Activated CD4-positive, alpha-beta memory T cell treated with anti-CD3 and anti-CD28 coated beads, Interleukin-2, amount 10 ng/mL, durations not matched to agents 7 days and 5 days (primary cell): ENCODE results near the gene GPR176. TPM values are rescaled to one million over a fixed set of nuclear protein-coding genes. Genes with fewer than 3 reads are reported as not detected.

Source experiments
- CTCF ChIA-PET: fragments of 350-600 bp; sonication (Branson Sonifier 250); formaldehyde crosslinking; loops from one replicate; lab custom pipeline; 2021; ENCODE audit warnings: antibody characterized with exemption, inconsistent platforms; lab: Charles Lee
- POLR2A ChIA-PET: fragments of 350-600 bp; sonication (Branson Sonifier 250); formaldehyde crosslinking; loops from one replicate; lab custom pipeline; 2021; ENCODE audit warnings: antibody characterized with exemption; lab: Charles Lee
- DNase-seq: peaks from one replicate; pipeline ENCODE4 v3.0.0-alpha.2; 2020
- H3K27ac Mint-ChIP-seq: one replicate; pipeline ENCODE4 v1.8.0; 2021; ENCODE audit warnings: mild to moderate bottlenecking, mixed read lengths
- H3K27me3 Mint-ChIP-seq: one replicate; pipeline ENCODE4 v1.8.0; 2021; ENCODE audit warnings: mixed read lengths
- H3K36me3 Mint-ChIP-seq: one replicate; pipeline ENCODE4 v1.8.0; 2021; ENCODE audit warnings: low read depth, mixed read lengths
- H3K4me1 Mint-ChIP-seq: one replicate; pipeline ENCODE4 v1.8.0; 2021; ENCODE audit warnings: mixed read lengths
- H3K4me3 Mint-ChIP-seq: one replicate; pipeline ENCODE4 v1.8.0; 2021; ENCODE audit warnings: mild to moderate bottlenecking, mixed read lengths
- H3K9me3 Mint-ChIP-seq: one replicate; pipeline ENCODE4 v1.8.0; 2021; ENCODE audit warnings: mixed read lengths
- total RNA-seq, 2 experiments: library from RNA; stranded (reverse); gene quantifications; one replicate each; pipeline ENCODE4 v1.2.3, GENCODE V29; 2021

GPR176 gene
- total RNA-seq, 2 experiments from 2014 or later = 0.08 to 0.13 TPM

DNA sequence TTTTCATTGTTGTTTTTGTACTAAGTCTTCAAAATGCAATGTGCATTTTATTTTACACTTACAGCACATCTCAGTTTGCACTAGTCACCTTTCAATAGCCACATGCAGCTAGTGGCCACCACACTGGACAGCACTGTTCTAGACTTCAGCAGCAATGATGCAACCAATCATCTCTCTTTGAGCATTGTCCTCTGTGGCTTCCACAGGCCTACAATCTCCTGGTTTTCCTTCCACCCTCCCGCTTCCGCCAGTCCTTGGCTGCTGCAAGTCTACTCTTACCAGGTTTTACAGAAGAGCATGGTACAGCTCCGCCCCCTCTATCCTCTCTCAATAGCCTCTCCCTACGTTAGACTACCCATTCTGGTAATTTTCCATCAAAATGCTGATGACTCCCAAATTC is 112.3 kb downstream of the GPR176 start:
- POLR2A ChIA-PET = no interaction called here
- H3K36me3 Mint-ChIP-seq = no peaks in the 10 kb centered on the region
- H3K27ac Mint-ChIP-seq = no peak overlapping the region
- H3K4me3 Mint-ChIP-seq = no peak overlapping the region
- H3K9me3 Mint-ChIP-seq = no peaks in the 10 kb centered on the region
- CTCF ChIA-PET = no interaction called here
- H3K27me3 Mint-ChIP-seq = peaks cover 23% of the 10 kb centered on the region
- no peaks in the 10 kb centered on the region for H3K4me1 Mint-ChIP-seq
- DNase-seq = no peak

DNA sequence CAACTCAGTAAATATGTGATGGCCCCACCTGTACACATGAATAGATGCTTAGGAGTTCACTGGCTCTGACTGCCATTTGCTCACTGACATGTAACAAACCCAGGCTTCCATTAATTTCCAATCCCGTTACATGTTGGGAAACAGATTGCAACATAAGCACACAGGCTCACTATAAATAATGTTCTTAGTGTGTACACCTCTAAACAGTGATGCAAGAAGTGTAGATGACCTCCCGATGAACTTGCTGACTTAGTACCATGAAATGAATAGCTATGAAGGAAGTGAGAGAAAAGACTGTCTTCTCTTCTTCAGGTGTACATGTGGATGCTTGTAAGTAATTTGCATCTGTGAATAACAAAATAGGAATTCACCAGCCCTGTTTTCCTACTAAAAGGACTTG is 116.0 kb downstream of the GPR176 start:
- ChIA-PET POLR2A (no interaction called here), CTCF (no interaction called here)
- no peaks in the 10 kb centered on the region for H3K9me3 Mint-ChIP-seq
- H3K4me3 Mint-ChIP-seq = no peak overlapping the region
- DNase-seq = no peak
- H3K36me3 Mint-ChIP-seq = no peaks in the 10 kb centered on the region
- H3K4me1 Mint-ChIP-seq = no peaks in the 10 kb centered on the region
- no peak overlapping the region for H3K27ac Mint-ChIP-seq
- H3K27me3 Mint-ChIP-seq = peaks cover 28% of the 10 kb centered on the region

DNA sequence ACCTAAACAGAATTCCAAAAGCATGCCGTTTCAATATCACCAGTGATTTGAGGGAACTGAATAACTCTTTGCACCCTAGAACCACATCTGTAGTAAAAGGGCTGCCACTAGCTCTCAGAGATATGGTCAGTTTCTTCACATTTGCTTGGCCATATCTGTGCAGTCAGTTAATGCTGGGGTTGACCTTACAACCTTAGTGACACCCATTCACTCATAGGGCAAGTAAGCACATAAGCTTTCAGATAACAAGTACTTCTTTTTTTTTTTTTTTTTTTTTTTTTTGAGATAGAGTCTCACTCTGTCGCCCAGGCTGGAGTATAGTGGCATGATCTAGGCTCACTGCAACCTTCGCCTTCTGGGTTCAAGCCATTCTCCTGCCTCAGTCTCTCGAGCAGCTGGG is 117.0 kb downstream of the GPR176 start:
- H3K9me3 Mint-ChIP-seq = no peaks in the 10 kb centered on the region
- no peaks in the 10 kb centered on the region for H3K4me1 Mint-ChIP-seq
- no peak for DNase-seq
- CTCF ChIA-PET = interaction anchor here (0.7 kb wide), 2 partner anchors 46 to 356 kb away, joined by 3 to 4 read pairs; no protein-coding TSS in a partner anchor
- H3K36me3 Mint-ChIP-seq = no peaks in the 10 kb centered on the region
- peaks cover 23% of the 10 kb centered on the region for H3K27me3 Mint-ChIP-seq
- POLR2A ChIA-PET = no interaction called here
- H3K4me3 Mint-ChIP-seq = no peak overlapping the region
- no peak overlapping the region for H3K27ac Mint-ChIP-seq

DNA sequence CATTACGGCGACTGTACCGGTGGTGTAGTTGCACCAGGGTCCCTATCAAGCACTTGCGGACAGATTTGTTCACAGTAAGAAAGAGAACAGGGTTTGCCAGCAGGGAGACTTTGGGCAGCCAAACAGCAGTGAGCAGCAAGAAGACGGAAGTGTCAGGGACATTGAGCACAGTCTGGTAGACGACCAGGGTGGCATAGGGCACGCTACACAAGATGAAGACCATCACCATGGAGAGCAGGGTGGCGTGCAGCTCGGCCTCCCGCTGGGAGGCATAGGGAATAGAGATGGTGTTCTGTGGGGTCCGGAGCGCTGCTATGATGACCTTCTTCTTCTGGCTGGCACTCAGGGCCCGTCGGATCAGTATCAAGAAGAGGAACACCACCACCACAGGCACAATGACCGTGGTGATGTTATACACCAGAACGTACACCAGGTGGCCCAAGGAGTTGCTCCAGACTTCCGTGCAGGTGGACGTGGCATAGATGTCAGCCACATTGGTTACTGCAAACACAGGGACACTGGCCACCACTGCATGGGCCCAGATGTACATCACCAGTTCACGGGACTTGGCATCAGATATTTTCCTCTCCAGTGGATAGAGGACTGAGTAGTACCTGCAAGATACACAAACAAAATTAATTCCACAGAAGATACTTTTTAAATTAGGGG is 118.3 kb downstream of the GPR176 start:
- H3K9me3 Mint-ChIP-seq = no peaks in the 10 kb centered on the region
- H3K27me3 Mint-ChIP-seq = peaks cover 19% of the 10 kb centered on the region
- H3K4me3 Mint-ChIP-seq = no peak overlapping the region
- ChIA-PET CTCF (interaction anchor here (1.2 kb wide), 1 partner anchor 122 kb away, joined by 3 read pairs; no protein-coding TSS in a partner anchor), POLR2A (no interaction called here)
- peak; percentile 23 for DNase-seq
- no peaks in the 10 kb centered on the region for H3K4me1 Mint-ChIP-seq
- H3K36me3 Mint-ChIP-seq = no peaks in the 10 kb centered on the region
- H3K27ac Mint-ChIP-seq = no peak overlapping the region

DNA sequence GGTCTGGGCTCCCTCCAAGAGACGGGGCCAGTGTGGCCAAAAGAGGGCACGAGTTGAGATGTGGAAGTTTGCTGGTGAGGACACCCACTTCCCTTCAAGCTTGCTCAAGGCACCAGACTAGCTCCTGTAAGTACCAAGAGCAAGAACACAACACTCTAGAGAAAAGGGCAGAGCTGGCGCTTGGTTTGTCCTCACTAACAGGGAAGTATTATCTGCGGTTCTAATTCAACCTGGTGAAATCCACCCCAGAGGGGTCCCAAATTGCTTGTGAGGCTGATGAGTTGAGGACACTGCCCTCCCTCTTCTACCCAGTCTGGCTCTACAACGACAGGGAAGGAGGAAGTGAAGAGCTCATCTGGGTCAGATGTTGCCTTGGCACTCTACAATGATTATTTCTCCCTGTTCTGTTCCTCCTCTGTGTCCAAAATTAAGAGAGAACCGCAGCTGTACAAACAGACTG is 120.5 kb downstream of the GPR176 start:
- Mint-ChIP-seq H3K4me1 (no peaks in the 10 kb centered on the region), H3K36me3 (no peaks in the 10 kb centered on the region), H3K9me3 (no peaks in the 10 kb centered on the region), H3K27me3 (peaks cover 28% of the 10 kb centered on the region), H3K27ac (no peak overlapping the region), H3K4me3 (no peak overlapping the region)
- no peak for DNase-seq
- CTCF ChIA-PET = interaction anchor here (1.2 to 2.8 kb wide), 2 partner anchors 10 to 12 kb away, joined by 3 to 12 read pairs; no protein-coding TSS in a partner anchor
- POLR2A ChIA-PET = interaction anchor here (1.0 kb wide), 1 partner anchor 74 kb away, joined by 3 read pairs; no protein-coding TSS in a partner anchor

DNA sequence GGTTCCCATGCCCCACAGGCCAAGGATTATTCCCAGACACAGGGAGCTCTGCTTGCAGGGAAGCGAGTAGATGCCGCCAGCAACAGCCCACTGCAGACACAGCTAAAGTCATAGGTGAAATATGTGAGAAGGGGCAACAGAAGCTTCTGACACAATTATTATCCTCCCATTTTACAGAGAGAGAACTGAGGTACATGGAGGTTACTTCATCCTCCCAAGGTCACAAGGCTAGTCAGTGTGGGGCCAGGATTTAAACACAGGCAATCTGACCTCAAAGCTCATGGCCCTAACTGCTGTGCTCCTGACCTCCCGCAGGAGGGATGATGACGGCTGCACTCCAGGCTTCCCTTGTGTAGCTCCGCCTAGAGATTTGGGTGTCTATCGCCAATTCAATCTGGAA is 121.7 kb downstream of the GPR176 start:
- no peak for DNase-seq
- Mint-ChIP-seq H3K27ac (no peak overlapping the region), H3K36me3 (no peaks in the 10 kb centered on the region), H3K9me3 (no peaks in the 10 kb centered on the region), H3K4me1 (no peaks in the 10 kb centered on the region), H3K4me3 (no peak overlapping the region), H3K27me3 (peaks cover 35% of the 10 kb centered on the region)
- ChIA-PET POLR2A (no interaction called here), CTCF (interaction anchor here (1.2 to 2.8 kb wide), 2 partner anchors 9 to 11 kb away, joined by 3 to 12 read pairs; no protein-coding TSS in a partner anchor)

DNA sequence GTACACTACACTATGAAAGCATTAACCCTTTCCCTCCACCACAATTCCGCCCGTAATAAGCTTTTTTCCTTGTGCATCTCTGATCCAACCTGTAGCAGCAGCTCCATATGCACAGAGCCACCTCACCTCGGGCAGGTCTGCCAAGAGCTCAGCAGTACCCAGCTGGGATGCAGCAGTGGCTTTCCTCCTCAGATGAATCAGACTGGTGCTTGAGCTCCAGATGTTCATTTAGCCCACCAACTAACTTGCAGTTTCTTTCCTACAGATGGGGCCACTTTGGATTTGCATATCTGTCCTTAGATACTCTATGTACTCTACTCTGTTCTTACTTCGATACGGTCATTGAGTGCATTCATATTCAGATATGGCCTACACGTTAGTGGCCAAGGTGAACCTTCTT is 122.7 kb downstream of the GPR176 start:
- DNase-seq = no peak
- Mint-ChIP-seq H3K36me3 (no peaks in the 10 kb centered on the region), H3K9me3 (no peaks in the 10 kb centered on the region), H3K4me1 (no peaks in the 10 kb centered on the region), H3K27ac (no peak overlapping the region), H3K27me3 (peaks cover 41% of the 10 kb centered on the region), H3K4me3 (no peak overlapping the region)
- ChIA-PET CTCF (no interaction called here), POLR2A (interaction anchor here (1.1 kb wide), 1 partner anchor 15 kb away, joined by 3 read pairs; no protein-coding TSS in a partner anchor)

DNA sequence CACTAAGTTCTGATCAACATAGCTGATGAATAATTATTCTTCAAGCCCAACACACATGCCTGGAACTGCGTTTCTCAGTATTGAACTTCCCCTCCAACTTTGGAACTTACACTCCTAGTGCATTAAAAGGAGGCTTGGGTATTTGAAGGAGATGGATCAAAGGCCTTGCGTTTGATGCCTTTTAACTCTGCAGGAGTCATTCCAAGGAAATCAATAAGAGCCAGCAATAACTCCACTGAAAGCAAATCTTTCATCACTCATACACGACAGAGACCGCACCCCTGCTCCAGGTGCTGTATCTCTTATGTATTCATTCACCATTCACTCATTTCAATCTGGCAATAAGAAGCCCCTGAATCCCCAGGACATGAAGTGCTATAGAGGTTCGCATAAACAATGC is 123.5 kb downstream of the GPR176 start:
- Mint-ChIP-seq H3K27me3 (peaks cover 44% of the 10 kb centered on the region), H3K27ac (no peak overlapping the region), H3K36me3 (no peaks in the 10 kb centered on the region), H3K4me1 (no peaks in the 10 kb centered on the region), H3K4me3 (no peak overlapping the region), H3K9me3 (no peaks in the 10 kb centered on the region)
- POLR2A ChIA-PET = interaction anchor here (1.1 kb wide), 1 partner anchor 15 kb away, joined by 3 read pairs; no protein-coding TSS in a partner anchor
- no peak for DNase-seq
- CTCF ChIA-PET = no interaction called here

DNA sequence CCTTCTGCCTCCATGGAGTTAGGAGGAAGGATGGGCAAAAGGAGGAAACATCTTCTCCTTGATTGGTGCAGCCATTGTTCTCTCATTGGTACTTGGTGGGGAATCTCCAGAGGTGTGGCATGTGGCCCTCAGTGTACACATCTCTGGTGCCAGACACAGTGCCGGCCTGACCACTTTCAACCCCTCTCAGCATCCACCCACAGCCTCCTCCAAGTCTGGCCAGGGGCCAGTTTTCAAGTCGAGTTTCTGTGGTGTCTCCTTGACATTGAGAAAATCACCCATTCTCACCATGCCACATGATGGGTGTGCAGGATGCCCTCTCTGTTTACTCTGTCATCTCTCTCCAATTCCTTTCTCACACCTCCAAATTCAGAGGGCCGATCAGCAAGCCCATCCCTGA is 124.6 kb downstream of the GPR176 start:
- POLR2A ChIA-PET = no interaction called here
- peaks cover 41% of the 10 kb centered on the region for H3K27me3 Mint-ChIP-seq
- no peaks in the 10 kb centered on the region for H3K4me1 Mint-ChIP-seq

DNA sequence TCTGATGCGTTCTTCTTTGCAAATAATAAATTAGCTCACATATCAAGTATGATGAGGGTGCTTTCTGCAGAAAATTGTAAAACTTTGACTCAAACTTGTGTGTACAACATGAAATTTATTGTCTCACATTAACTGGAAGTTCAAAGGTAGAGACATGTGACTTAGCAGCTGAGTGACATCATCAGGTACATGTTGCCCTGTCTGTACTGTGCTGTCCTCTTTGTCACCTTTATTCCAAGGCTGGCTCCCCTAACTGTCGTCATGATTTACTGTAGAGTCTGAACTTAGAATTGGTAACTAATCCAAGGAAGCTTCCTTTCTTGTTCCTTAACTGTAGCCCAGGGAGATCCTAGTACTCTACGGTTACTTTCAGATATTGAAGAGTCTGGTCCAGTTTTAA is 125.1 kb downstream of the GPR176 start:
- no peak overlapping the region for H3K4me3 Mint-ChIP-seq

More for the DNA sequence above, 124.6 kb downstream of the GPR176 start:
- Mint-ChIP-seq H3K9me3 (no peaks in the 10 kb centered on the region), H3K27ac (no peak overlapping the region), H3K36me3 (no peaks in the 10 kb centered on the region), H3K4me3 (no peak overlapping the region)
- CTCF ChIA-PET = no interaction called here
- no peak for DNase-seq

DNA sequence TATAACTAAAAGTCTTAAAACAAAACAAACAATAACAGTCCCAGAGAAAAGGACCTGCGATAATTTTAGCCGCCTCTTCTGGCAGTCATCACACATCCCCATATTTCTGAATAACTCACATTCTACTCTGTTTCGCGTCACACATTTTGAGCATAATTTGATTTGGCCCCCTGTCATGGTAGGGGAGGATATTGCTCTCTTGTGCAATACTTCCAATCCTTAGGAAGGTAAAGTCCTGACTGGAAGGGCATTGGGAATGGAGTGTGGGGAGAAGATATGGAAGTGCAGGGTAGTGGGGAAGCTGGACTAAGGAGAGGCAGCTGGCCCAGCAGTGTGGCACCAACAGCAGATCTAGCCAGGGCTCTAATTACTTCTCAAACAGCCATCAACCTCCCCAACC is 126.1 kb downstream of the GPR176 start:
- Mint-ChIP-seq H3K36me3 (no peaks in the 10 kb centered on the region), H3K27ac (no peak overlapping the region), H3K4me1 (no peaks in the 10 kb centered on the region), H3K4me3 (no peak overlapping the region), H3K27me3 (peaks cover 36% of the 10 kb centered on the region), H3K9me3 (no peaks in the 10 kb centered on the region)
- CTCF ChIA-PET = no interaction called here
- POLR2A ChIA-PET = no interaction called here
- DNase-seq = no peak

More for the DNA sequence above, 125.1 kb downstream of the GPR176 start:
- Mint-ChIP-seq H3K27ac (no peak overlapping the region), H3K9me3 (no peaks in the 10 kb centered on the region), H3K27me3 (peaks cover 40% of the 10 kb centered on the region), H3K4me1 (no peaks in the 10 kb centered on the region), H3K36me3 (no peaks in the 10 kb centered on the region)
- CTCF ChIA-PET = no interaction called here
- POLR2A ChIA-PET = no interaction called here
- DNase-seq = no peak

DNA sequence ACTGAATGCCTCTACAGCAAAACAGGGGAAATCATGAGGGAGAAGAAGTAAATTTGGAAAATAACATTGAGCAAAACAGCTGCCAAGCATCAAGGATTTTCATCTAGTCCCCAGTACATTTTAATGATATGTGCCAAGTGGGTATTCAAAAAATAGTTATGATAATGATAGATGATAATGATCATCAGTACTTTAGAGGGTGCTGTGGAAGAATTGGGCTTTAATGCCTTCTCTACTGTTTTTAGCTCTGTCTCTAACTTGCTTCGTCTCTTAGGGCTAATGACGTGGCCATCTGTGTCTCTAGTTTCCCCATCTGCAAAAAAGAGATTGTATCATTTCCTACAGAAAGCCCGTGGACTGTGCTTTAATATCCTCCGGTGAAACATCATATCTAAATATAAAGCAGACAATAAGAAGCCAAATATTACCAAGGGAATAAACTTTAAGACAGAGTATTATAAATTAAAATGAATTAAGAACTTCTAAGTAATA is 127.2 kb downstream of the GPR176 start:
- no peak for DNase-seq
- peaks cover 36% of the 10 kb centered on the region for H3K27me3 Mint-ChIP-seq
- H3K27ac Mint-ChIP-seq = no peak overlapping the region
- no peak overlapping the region for H3K4me3 Mint-ChIP-seq
- POLR2A ChIA-PET = no interaction called here
- CTCF ChIA-PET = no interaction called here
- H3K9me3 Mint-ChIP-seq = no peaks in the 10 kb centered on the region
- H3K36me3 Mint-ChIP-seq = no peaks in the 10 kb centered on the region
- H3K4me1 Mint-ChIP-seq = peaks cover 9% of the 10 kb centered on the region

DNA sequence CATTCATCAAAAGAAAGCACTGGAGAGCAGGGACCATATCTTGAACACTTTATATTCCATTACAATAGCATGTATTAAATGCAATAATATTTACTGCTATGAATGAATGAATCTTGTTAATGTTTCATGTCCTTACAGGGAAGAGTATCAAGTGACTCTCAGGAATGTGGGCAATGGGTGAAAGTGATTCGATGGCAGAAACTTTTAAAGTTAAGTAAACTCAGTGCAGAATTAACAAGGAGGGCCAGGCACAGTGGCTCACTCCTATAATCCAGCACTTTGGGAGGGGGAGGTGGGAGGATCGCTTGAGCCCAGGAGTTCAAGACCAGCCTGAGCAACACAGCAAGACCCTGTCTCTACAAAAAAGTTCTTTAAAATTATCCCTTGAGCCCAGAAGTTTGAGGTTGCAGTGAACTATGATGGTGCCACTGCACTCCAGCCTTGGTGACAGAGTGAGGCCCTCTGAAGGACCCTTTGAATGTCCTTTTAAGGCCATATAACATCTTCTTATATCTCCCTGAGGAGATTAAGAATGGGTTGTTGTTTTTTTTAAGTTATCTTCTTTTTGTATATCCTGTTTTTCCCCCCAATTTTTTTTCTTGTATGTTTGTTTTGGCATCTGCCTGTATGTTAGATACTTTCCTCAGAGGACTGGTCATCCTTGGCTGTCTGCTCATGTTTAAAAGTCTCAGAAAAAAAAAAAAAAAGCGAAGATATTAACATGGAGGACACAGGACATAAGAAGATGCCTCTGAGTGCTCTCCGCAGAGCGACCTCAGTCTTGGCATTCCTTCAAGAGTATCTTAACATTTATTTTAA is 127.8 kb downstream of the GPR176 start:
- H3K27me3 Mint-ChIP-seq = peaks cover 33% of the 10 kb centered on the region
- no peaks in the 10 kb centered on the region for H3K36me3 Mint-ChIP-seq
- no peak overlapping the region for H3K4me3 Mint-ChIP-seq
- H3K27ac Mint-ChIP-seq = no peak overlapping the region
- H3K9me3 Mint-ChIP-seq = no peaks in the 10 kb centered on the region
- ChIA-PET CTCF (no interaction called here), POLR2A (no interaction called here)
- H3K4me1 Mint-ChIP-seq = peaks cover 12% of the 10 kb centered on the region
- no peak for DNase-seq
